ENCODE data around the gene CEP89.

DNA sequence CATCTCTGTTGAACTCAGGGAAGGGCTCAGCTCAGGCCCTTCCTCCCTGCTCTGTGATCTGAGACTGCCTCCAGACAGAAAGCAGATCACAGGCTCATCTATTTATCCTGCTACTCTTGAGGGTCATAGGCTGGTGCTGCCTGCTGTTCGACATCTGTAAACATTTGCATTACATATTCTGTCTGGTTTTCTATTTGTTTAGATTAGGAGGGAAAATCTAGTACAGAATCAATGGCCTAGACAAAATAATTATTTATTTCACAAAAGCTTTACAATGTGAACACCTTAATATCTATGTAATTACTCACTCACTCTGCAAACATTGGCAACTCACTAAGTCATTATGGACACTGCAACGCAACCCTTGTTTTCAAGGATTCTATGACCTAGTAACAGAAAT, 43.0 kb downstream of the CEP89 start:
- TF ChIP-seq CTCF (conservative IDR thresholded peaks at IDR 0.05; ENCODE audit: low read length) (no peak), EZH2phosphoT487 (IDR thresholded peaks at IDR 0.05; ENCODE audit: borderline replicate concordance) (no peak)
